GM15510 (cell line): Measurements from ENCODE around the gene ROCK1.

ENCODE experiments used
- POLR2A ChIP-seq: IDR thresholded peaks from 3 replicates; pipeline ENCODE4 v1.6.1; 2011; ENCODE audit warnings: borderline replicate concordance; ENCODE audit not compliant: insufficient read length; ENCODE audit errors: extremely low read depth

The ROCK1 gene

DNA sequence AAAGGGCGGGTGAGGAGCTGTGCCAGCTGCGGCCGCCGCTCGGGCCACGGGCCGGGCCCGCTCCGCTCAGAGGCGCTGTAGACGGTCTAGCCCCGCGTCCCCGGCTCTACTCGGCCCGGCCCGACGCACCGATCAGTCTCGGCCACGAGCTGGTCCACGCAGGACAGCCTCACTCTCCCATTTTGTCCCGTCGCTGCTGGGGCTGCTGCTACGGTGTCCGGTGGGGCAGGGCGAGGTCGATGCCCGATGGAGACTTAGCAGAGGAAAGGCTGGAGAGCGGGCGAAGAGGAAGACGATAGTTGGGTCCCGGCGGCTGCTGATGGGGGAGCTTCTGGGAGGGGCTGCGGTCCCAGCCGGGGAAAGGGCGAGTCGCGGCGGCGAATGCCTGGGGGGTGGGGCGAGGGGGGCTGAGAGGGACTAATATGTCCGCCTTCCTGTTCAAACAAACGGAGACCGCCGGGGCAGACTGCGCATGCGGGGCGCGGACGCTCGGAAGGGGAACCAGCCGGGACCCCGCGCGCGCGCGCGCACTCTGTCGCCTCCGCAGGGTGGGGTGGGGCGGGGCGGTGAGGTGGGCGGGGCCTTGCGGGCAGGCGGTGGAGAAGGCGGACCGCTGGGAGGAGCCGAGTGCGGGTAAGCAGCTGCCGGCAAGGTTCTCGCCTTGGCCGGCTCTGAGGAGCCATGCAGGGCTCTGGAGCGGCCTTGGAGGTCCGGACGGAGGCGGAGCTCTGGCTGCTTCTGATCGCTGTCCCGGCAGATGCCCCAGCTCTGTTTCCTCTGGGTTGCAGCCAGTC lies at the start of gene ROCK1:
Gene ROCK1 (minus strand): TSS at position 468 of the 794 bp plus-strand sequence. CDS start 903 bp downstream, outside the sequence.
- peak; percentile 76 for TF ChIP-seq POLR2A

DNA sequence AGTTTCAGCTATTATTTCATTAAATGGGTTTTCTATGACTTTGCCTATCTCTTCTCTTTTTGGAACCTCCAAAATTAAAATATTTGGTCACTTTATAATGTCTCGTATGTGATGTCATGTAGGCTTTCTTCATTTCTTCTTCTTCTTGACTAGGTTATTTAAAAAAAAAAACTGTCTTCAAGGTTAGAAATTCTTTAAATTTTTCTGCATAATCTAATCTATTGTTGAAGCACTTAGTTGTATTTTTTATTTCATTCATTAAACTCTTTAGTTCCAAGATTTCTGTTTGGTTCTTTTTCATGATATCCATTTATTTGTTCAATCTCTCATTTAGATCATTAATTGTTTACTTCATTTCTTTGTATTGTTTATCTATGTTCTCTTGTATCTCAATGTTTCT lies 43.8 kb upstream of the ROCK1 start:
- no peak for TF ChIP-seq POLR2A

DNA sequence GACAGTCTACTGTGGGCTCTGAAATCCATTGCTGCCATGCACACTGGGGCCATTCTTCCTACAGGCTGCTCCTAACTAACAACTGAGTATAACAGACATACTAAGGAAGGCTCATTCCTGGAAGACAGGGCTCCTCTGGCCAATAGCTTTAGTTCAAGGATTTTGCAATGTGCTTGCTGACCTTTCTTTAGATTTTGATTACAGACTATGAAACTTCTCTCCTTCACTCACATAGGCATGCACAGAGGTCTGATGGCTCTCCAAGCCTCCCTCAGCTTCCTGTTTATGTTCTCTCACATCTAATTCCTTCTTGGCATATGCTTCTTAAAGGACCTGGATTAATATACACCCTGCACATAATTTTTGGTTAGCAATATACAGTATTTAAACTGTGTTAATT lies 34.4 kb upstream of the ROCK1 start:
- no peak for TF ChIP-seq POLR2A

DNA sequence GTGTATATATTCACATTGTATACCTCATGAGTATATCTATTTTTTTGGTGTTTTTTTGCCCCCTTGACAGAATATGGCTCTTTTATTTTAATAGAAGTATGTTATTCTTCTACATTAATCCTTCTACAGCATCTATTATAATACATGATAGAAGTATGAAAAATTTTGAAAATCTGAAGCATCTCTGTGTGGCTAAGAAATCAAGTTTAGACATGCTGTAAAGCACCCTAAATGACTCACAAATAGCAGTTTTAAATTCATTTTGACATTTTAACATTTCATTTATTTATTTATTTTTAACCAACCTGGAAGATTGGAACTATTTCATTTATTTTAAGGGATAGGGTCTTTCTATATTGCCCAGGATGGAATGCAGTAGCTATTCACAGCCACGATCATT lies 33.8 kb upstream of the ROCK1 start:
- TF ChIP-seq POLR2A: no peak

DNA sequence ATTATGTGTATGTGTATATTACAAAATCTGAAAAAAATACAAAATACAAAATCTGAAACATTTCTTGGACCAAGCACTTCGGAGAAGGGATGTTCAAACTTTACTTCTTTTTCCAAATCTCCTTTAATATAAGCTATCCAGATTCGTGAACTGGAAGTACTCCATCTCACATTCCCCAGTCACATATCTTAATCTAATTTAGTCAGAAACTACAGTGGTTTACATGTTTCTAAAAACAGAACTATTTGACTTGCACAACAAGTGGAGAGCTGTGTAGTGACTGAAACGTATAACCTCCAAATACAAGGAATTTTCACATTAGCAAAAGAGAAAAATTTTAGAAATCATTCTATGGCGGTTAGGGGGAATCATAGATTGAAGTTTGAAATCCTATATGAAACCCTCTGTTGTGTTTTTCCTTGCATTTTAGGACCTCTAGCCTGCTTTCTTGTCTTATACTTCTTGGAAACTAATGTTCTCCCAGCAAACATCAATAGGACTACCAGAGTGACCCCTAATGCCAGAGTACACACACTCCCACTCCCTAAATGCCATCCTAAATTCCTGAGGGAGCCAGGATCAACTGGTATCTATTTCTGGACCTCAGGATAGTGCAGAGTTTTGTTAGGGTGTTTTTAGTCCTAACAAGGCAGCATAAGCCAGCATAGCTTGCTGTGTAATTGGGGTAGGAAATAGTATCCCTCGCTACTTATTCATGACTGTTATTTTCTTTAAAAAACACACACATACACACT lies 30.2 kb upstream of the ROCK1 start:
- TF ChIP-seq POLR2A: no peak

DNA sequence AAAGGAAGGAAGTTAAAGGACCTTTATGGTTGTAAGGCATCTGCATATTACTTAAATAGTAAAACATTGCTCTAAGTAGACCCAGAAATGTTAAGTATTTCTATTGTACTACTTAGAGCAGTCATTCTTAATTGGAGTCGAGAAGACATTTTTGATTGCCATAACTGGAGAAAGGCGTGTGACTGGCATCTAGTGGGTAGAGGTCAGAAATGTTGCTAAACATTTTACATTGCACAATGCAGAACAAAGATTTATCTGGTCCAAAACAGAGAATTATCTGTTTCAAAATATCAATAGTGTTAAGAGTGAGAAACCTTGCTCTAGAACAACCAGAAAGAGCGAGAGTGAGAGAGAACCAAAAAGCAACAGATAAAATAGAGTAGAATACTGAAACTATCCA lies 23.3 kb upstream of the ROCK1 start:
- TF ChIP-seq POLR2A: no peak

DNA sequence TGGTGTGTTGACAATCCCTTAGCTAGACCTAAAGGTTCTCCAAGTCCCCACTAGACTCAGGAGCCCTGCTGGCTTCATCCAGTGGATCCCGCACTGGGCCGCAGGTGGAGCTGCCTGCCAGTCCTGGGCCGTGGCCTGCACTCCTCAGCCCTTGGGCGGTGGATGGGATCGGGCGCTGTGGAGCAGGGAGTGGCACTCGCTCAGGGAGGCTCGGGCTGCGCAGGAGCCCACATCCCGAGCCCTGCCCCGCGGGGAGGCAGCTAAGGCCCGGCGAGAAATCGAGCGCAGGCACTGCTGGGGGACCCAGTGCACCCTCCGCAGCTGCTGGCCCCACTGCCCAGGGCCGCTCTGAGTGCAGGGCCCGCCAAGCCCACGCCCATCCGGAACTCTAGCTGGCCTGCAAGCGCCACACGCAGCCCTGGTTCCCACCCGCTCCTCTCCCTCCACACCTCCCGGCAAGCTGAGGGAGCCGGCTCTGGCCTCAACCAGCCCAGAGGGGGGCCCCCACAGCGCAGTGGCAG lies 20.8 kb upstream of the ROCK1 start:
- no peak for TF ChIP-seq POLR2A

DNA sequence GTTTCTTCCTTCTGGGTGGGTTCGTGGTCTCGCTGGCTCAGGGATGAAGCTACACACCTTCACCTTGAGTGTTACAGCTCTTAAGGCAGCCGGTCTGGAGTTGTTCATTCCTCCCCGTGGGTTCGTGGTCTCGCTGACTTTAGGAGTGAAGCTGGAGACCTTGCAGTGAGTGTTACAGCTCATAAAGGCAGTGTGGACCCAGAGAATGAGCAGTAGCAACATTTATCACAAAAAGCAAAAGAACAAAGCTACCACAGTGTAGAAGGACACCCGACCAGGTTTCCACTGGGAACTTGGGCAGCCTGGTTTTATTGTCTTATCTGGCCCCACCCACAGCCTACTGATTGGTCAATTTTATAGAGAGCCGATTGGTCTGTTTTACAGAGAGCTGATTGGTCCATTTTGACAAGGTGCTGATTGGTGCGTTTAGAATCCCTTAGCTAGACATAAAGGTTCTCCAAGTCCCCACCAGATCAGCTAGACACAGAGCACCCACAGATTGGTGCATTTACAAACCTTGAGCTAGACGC lies 20.1 kb upstream of the ROCK1 start:
- no peak for TF ChIP-seq POLR2A

DNA sequence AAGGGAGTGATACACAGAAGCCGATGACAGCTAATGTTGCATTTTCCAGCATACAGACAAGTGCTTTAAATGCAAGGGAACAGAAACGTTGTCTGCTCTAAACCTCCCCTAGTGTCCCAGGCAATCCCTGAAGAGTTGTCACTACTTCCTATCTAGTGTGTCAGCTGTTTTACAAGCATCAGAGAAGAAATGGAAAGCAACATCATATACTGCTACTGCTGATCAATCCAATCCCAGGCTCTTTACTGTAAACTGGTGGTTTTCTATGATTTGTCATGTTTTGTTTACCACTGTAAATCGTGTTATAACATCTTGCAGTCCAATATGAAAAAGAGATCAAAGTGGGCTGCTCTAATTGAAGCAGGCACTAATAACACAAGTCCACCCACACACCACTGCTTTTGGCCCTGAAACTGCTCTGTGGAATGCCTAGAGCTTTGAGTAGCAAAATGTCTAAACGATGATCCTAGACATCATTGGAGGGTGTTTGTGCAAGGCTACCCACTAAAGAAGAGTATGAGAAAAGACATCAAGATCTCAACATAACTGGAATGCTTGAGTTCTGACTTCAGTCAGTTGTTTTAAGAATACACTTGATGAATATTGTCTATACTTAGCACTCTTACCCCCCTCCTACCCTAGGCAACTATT lies 18.1 kb upstream of the ROCK1 start:
- TF ChIP-seq POLR2A: no peak

DNA sequence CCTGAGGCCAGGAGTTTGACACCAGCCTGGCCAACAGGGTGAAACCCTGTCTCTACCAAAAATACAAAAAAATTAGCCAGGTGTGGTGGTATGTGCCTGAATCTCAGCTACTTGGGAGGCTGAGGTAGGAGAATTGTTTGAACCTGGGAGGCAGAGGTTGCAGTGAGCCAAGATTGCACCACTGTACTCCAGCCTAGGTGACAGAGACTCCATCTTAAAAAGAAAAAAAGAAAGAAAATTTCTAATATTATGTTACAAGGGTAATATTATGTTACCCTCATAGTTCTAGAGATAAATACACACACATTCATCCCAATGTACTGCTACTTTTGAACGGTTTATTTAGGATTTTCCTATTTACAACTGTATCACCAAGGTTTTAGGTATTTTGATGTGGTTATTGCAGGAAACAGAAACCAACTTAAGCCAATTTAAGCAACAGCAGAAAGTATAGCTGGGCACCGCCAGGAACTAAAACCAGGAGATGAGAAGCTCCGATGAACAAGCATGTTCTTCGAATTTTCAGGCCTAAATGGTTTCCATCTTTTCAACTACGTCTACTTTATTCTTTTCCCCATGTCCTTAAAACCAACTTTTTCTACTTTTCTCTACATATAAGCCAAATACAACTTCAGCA lies 11.8 kb upstream of the ROCK1 start:
- TF ChIP-seq POLR2A: no peak

DNA sequence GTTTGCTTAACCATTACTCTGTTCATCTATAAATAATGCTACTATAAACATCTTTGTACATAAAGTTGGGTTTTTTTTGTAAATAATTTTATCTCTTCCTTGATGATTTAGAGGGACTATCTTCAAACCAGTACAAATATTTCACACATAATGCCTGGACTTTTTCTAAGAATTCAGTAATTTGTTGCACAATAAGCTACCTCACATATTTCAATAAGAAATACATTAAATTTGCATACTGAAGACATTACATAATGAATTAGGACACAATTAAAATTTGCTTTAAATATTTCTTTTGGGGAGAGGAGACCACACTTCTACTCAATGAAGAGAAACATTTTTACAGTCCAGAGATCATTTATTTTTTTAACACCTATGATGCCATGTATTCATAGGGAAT lies 7.2 kb upstream of the ROCK1 start:
- TF ChIP-seq POLR2A: no peak

DNA sequence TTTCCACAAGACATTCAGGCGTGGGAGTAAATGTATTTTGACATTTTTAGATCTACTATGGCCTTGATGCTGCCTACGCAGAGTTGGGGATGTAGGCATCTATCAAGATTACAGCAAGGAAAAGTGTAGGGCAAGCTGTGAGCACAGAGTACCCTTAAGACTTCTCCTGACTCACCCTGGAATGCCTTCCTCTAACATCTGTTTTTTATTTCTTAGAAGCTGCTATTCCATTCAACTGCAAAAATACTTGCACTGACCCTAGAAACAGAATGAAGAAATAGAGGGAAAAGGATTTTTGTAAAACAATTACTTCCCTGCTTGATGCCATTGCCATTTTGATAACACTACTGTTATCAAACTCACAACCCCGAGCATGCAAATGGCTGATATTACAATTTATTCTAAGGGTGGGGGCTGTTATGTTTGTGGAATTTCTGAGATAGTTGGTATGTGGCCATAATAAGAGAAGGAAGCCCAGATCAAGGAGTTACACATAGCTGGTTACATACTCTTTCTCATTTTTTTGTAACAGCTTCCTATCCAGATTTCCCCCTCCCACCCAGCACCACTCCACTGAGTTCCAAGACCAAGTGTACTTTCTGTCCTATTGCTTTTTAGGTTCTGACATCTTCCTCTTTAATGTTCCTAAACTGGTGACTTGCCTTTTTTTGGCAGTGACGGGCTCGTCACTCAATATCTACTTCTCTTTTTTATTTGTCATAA lies 6.0 kb upstream of the ROCK1 start:
- TF ChIP-seq POLR2A: no peak

DNA sequence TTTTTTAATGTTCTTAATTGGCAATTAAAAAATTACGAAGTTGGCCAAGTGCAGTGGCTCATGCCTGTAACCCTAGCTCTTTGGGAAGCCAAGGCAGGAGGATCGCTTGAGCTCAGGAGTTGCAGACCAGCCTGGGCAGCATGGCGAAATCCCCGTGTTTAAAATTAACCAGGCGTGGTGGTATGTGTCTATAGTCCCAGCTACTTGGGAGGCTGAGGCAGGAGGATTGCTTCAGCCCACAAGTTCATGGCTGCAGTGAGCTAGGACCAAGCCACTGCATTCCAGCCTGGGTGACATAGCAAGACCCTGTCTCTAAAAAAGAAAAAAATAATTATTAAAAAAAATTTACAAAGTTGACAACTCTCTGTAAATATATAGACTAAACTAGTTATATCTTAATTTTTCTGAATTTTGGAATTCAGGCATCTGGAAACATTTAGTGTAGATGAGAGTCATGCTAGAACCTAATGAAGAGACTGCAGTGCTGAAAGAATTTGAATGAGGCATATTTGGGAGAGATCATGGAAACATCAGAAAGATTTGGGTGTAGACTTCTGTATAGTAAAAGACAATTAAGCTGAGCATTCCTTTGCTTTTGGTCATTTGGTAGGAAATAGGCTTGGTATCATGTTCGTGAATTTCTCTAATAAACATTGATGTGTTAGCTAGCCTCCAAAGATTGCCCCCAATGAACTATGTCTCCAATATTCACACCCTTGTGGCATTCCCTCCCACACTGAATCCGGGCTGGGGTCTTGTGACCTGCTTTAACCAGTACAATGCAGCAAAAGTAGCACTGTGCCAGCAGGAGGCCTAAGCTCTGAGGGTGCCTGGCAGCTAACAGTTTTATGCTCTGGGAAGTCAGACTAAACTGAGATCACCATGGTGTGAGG lies 4.2 kb upstream of the ROCK1 start:
- TF ChIP-seq POLR2A: no peak
